HG03064 (cell line): ENCODE data around the gene LRRC52.

ENCODE experiments used
- ATAC-seq: cut with Tn5 transposase; IDR thresholded peaks from one replicate; pipeline ENCODE4 v1.9.1; 2021; ENCODE audit warnings: low read depth; ENCODE audit not compliant: unreplicated experiment

Gene LRRC52, protein sequence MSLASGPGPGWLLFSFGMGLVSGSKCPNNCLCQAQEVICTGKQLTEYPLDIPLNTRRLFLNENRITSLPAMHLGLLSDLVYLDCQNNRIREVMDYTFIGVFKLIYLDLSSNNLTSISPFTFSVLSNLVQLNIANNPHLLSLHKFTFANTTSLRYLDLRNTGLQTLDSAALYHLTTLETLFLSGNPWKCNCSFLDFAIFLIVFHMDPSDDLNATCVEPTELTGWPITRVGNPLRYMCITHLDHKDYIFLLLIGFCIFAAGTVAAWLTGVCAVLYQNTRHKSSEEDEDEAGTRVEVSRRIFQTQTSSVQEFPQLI

GRCh38 chr1:165543532-165544438, at the start of gene LRRC52:
Gene LRRC52 (plus strand): TSS chr1:165544000. CDS start chr1:165544297, 297 bp downstream.
- no peak for ATAC-seq

GRCh38 chr1:165494949-165495857, 48.6 kb upstream of the LRRC52 start:
- no peak for ATAC-seq

- no peak for ATAC-seq
Observed at GRCh38 chr1:165495858-165496205, 48.0 kb upstream of the LRRC52 start.

DNA sequence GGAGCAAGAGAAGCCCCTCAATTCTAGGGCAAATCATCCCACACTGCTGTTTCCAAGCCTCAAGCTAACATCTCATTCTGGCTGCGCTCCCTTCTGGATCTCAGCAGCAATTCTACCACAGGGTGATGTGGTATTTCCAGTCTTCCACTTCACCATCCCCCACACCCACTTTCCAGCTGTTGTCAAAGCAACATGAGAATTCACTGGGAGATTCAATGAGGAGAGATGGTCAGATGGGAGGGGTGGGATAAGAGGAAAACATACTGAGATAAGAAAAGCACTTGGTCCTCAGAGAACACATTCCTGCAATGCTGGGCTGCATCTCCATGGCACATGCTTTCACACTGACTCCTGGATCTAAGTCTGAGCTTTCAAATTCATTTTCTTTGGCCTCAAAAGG, 47.3 kb upstream of the LRRC52 start:
- ATAC-seq = no peak

DNA sequence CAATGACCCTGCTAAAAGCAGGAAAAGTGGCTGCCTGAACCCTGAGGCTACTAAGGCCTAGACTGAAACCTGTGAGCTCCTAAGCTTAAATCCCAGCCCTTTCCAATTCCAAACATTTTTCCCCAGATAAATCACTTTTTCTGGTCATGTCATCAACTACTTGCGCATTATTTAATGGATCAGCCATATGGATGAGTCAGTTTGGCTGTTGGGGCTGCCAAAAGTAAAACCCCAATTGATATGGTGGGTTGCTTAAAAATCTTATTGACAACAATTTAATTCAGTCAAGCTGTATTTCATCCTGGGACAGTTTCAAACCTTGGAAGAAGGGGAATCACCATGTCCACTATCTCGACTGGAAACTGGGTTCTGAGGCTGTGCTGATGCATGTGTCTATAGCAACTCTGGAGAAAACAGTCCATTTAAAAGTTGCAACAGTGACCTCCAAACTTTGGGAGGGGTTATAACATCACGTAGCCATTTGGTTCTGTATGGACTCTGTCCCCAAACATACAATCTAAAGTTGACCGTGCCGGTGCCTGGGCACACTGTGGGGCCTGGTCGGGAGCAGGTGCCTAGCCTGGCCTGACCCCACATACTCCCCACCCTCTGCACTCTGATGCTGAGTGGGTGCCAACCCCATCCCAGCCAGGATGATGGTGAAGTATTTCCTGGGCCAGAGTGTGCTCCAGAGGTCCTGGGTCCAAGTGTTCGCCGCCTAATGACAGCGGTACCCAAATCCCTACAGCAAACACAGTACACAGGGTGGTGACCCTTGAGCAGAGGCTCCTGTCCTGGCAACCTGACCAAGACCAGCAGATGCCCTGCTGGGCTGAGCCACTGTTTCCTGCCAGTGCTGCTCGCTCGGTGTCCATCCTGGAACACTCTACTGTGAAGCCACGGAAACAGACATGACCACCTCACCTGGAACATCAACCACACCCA, 46.5 kb upstream of the LRRC52 start:
- no peak for ATAC-seq

GRCh38 chr1:165501330-165501969, 42.4 kb upstream of the LRRC52 start:
- no peak for ATAC-seq

- ATAC-seq = no peak
Observed at GRCh38 chr1:165501970-165502348, 41.8 kb upstream of the LRRC52 start.

DNA sequence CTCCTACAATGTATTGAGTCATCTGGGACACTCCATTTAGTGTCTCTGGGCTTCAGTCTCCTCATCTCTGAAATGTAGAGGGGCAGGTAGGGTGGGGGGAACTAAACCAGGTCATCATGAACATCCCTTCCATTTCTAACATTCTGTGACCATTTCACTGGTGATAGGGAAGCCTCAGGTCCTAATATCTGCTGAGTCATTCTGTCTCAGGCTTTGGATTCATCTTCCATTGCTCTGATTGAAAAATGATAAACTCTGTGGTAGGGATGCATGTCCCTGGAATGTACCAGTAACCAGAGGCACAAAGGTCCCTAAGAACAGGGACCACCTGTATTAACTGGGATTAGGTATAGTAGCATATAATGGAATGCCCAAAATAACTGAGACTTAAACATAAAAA, 36.2 kb upstream of the LRRC52 start:
- no peak for ATAC-seq

GRCh38 chr1:165508291-165508690, 35.5 kb upstream of the LRRC52 start:
- no peak for ATAC-seq

DNA sequence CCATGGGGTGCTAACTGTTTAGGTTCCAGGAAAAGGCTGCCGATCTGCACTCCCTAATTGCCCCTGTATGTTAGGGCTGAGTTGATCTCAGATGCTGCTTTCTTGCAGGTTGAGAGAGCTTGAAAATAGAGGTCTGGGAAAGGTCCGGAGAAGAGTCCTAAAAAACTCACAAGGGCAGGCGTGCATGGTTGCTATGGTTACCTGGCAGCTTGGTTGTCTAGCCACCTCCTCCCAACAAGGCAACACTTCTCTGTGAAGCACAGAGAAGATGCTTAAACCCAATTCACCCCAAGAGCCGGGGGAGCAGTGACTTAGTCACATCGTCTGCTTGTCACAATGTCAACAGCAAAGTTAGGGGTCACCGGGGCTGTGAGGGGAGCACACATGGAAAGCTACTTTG, 31.0 kb upstream of the LRRC52 start:
- no peak for ATAC-seq

- no peak for ATAC-seq
Observed at GRCh38 chr1:165516469-165516868, 27.3 kb upstream of the LRRC52 start.

DNA sequence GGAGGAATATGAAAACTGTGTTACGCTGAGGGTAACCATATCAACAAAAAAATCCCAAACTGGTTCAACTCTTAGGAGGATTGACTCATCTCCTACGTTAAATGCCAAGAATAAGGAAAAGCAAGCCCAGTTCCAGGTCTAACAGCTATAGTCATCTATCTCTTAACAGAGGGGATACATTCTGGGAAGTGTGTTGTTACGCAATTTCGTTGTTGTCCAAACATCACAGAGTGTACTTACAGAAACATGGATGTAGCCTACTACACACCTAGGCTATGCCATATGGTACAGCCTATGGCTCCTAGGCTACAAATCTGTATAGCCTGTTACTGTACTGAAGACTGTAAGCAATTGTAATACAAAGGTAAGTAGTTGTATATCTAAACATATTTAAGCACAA, 23.2 kb upstream of the LRRC52 start:
- ATAC-seq = no peak

- no peak for ATAC-seq
Observed at GRCh38 chr1:165524639-165525285, 19.0 kb upstream of the LRRC52 start.

DNA sequence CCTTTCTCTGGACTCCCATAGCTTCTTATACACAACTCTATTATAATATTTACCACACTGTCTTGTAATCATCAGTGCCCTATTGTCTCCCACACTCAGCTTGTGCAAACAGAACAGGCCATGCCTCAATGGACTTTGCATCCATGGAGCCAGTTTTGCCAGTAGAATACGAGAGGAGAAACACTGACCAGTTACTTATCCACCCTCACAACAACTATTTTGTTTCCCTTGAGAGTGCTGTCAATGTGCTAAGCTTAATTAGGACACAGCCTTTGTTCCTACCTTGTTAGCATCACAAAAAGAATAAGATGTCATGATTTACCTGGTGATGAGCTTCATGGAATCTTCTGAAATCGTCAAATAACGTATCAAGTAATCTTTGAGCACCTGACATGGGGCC, 18.1 kb upstream of the LRRC52 start:
- no peak for ATAC-seq

- no peak for ATAC-seq
Observed at GRCh38 chr1:165527251-165528007, 16.4 kb upstream of the LRRC52 start.

GRCh38 chr1:165531021-165531420, 12.8 kb upstream of the LRRC52 start:
- no peak for ATAC-seq

DNA sequence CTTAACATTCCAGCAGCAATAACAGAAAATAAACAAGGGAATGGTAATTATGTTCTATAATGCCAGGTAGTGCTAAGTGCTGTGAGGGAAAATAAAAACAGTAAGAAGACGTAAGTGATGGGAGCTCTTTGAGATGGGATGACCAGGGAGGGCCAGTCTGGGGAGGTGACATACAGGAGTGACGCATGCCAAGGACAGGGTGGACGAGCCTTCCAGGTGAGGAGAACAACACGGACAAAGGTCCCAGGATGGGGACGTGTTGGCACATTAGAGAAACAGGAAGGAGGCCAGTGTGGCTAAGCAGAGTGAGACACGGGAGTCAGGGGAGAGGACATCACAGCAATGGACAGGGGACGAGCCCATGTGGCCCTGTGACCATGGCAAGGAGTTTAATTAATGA, 11.7 kb upstream of the LRRC52 start:
- ATAC-seq = no peak

- no peak for ATAC-seq
Observed at GRCh38 chr1:165533254-165533653, 10.5 kb upstream of the LRRC52 start.
